HG02759 (cell line): Measurements from ENCODE around the gene GLI3.

Source experiments
- ATAC-seq: cut with Tn5 transposase; IDR thresholded peaks from one replicate; pipeline ENCODE4 v1.9.1; 2021; ENCODE audit warnings: mild to moderate bottlenecking, moderate library complexity; ENCODE audit not compliant: unreplicated experiment

GLI3 gene

GRCh38 chr7:42085531-42085930, 151.5 kb downstream of the GLI3 start:
- ATAC-seq: no peak

GRCh38 chr7:42084263-42084662, 152.7 kb downstream of the GLI3 start:
- no peak for ATAC-seq

- no peak for ATAC-seq
Observed at GRCh38 chr7:42083284-42083683, 153.7 kb downstream of the GLI3 start.

GRCh38 chr7:42082144-42082543, 154.9 kb downstream of the GLI3 start:
- no peak for ATAC-seq

GRCh38 chr7:42081671-42082070, 155.3 kb downstream of the GLI3 start:
- ATAC-seq: no peak

GRCh38 chr7:42080841-42081586, 156.0 kb downstream of the GLI3 start:
- ATAC-seq: no peak

GRCh38 chr7:42077271-42078135, 159.5 kb downstream of the GLI3 start:
- ATAC-seq: no peak

GRCh38 chr7:42076870-42077269, 160.1 kb downstream of the GLI3 start:
- ATAC-seq: no peak

- no peak for ATAC-seq
Observed at GRCh38 chr7:42075418-42075817, 161.6 kb downstream of the GLI3 start.

- ATAC-seq: no peak
Observed at GRCh38 chr7:42074076-42074475, 162.9 kb downstream of the GLI3 start.

- ATAC-seq: no peak
Observed at GRCh38 chr7:42071372-42072261, 165.4 kb downstream of the GLI3 start.

GRCh38 chr7:42070068-42070467, 166.9 kb downstream of the GLI3 start:
- no peak for ATAC-seq

GRCh38 chr7:42069590-42069989, 167.4 kb downstream of the GLI3 start:
- ATAC-seq: no peak

- ATAC-seq: no peak
Observed at GRCh38 chr7:42068554-42069280, 168.3 kb downstream of the GLI3 start.

GRCh38 chr7:42065942-42066341, 171.1 kb downstream of the GLI3 start:
- ATAC-seq: no peak

- no peak for ATAC-seq
Observed at GRCh38 chr7:42065015-42065414, 172.0 kb downstream of the GLI3 start.

- ATAC-seq: no peak
Observed at GRCh38 chr7:42064534-42064933, 172.5 kb downstream of the GLI3 start.

GRCh38 chr7:42059275-42059674, 177.7 kb downstream of the GLI3 start:
- ATAC-seq: no peak

- no peak for ATAC-seq
Observed at GRCh38 chr7:42057331-42057730, 179.7 kb downstream of the GLI3 start.

GRCh38 chr7:42055171-42055570, 181.8 kb downstream of the GLI3 start:
- ATAC-seq: no peak
